SK-N-SH treated with all-trans-retinoic acid at 6 μM for 48 hours (cell line): ENCODE measurements around the gene FCER1A.
"Not testable (repeated sequence)": the region's sequence is repeated elsewhere in the genome, so short reads cannot be mapped to it uniquely, and the experiment has no call there.

Source experiments
- ATAC-seq: fragments of 200-7000 bp; cut with Tn5 transposase; 3 replicates; pipeline ENCODE4 v1.9.1; 2020; ENCODE audit warnings: mild to moderate bottlenecking, moderate library complexity
- BACH2 ChIP-seq: fragments of 250-450 bp; sonication (Bioruptor Pico); IDR thresholded peaks from 2 replicates; pipeline ENCODE4 v1.9.0; 2021; ENCODE audit warnings: mild to moderate bottlenecking, borderline replicate concordance
- CREB5 ChIP-seq: fragments of 250-450 bp; sonication (Bioruptor Pico); IDR thresholded peaks from 2 replicates; pipeline ENCODE4 v1.5.1; 2020; ENCODE audit warnings: low read depth, mild to moderate bottlenecking, moderate library complexity
- CSDC2 ChIP-seq: fragments of 250-450 bp; sonication (Bioruptor Pico); IDR thresholded peaks from 2 replicates; pipeline ENCODE4 v1.5.0; 2020; ENCODE audit warnings: mild to moderate bottlenecking, moderate library complexity
- ESRRG ChIP-seq: fragments of 250-450 bp; sonication (Bioruptor Pico); IDR thresholded peaks from 2 replicates; pipeline ENCODE4 v1.6.1; 2021; ENCODE audit warnings: mild to moderate bottlenecking
- ISL1 ChIP-seq: fragments of 250-450 bp; sonication (Bioruptor Pico); IDR thresholded peaks from 2 replicates; pipeline ENCODE4 v2.1.2; 2022; ENCODE audit warnings: mild to moderate bottlenecking, moderate library complexity
- PPARA ChIP-seq: fragments of 250-450 bp; sonication (Bioruptor Pico); IDR thresholded peaks from 2 replicates; pipeline ENCODE4 v1.5.0; 2020; ENCODE audit warnings: mild to moderate bottlenecking, borderline replicate concordance
- RARB ChIP-seq: fragments of 250-450 bp; sonication (Bioruptor Pico); IDR thresholded peaks from 2 replicates; pipeline ENCODE4 v1.8.0; 2021; ENCODE audit warnings: mild to moderate bottlenecking, moderate library complexity
- TCF4 ChIP-seq: fragments of 250-450 bp; sonication (Bioruptor Pico); IDR thresholded peaks from 2 replicates; pipeline ENCODE4 v1.8.0; 2021; ENCODE audit warnings: mild to moderate bottlenecking, moderate library complexity, borderline replicate concordance
- TOX ChIP-seq: fragments of 250-450 bp; sonication (Bioruptor Pico); IDR thresholded peaks from 2 replicates; pipeline ENCODE4 v1.8.0; 2021; ENCODE audit warnings: mild to moderate bottlenecking, moderate library complexity, borderline replicate concordance
- TSHZ2 ChIP-seq: fragments of 250-450 bp; sonication (Bioruptor Pico); IDR thresholded peaks from 2 replicates; pipeline ENCODE4 v1.5.0; 2020; ENCODE audit warnings: mild to moderate bottlenecking, moderate library complexity
- ZC3H10 ChIP-seq: fragments of 250-450 bp; sonication (Bioruptor Pico); IDR thresholded peaks from 2 replicates; pipeline ENCODE4 v1.5.1; 2021; ENCODE audit warnings: mild to moderate bottlenecking, moderate library complexity
- ZNF565 ChIP-seq: fragments of 450-650 bp; formaldehyde crosslinking; conservative IDR thresholded peaks from 2 replicates; pipeline ENCODE4 v1.5.0; 2020; ENCODE audit warnings: low read depth, mild to moderate bottlenecking, moderate library complexity
- ZNF70 ChIP-seq: fragments of 450-650 bp; formaldehyde crosslinking; IDR thresholded peaks from 2 replicates; pipeline ENCODE4 v1.5.0; 2020; ENCODE audit warnings: mild to moderate bottlenecking, moderate library complexity
- ZNF8 ChIP-seq: fragments of 450-650 bp; formaldehyde crosslinking; IDR thresholded peaks from 2 replicates; pipeline ENCODE4 v1.5.0; 2020; ENCODE audit warnings: mild to moderate bottlenecking, moderate library complexity
- TF ChIP-seq, protein P1 (sequence below): fragments of 250-450 bp; sonication (Bioruptor Pico); IDR thresholded peaks from 2 replicates; pipeline ENCODE4 v1.8.0; 2021; ENCODE audit warnings: low read depth, mild to moderate bottlenecking, moderate library complexity, borderline replicate concordance

FCER1A gene

GRCh38 chr1:159342761-159343425, 40.8 kb downstream of the FCER1A start:
- TF ChIP-seq ZNF565 (CRISPR knock-in tag) (no peak), BACH2 (CRISPR knock-in tag) (no peak), ZNF70 (no peak), PPARA (CRISPR knock-in tag) (no peak), TOX (no peak), ZNF8 (no peak)
- TF ChIP-seq, all 23 proteins: peak for 0
- no peak for ATAC-seq

DNA sequence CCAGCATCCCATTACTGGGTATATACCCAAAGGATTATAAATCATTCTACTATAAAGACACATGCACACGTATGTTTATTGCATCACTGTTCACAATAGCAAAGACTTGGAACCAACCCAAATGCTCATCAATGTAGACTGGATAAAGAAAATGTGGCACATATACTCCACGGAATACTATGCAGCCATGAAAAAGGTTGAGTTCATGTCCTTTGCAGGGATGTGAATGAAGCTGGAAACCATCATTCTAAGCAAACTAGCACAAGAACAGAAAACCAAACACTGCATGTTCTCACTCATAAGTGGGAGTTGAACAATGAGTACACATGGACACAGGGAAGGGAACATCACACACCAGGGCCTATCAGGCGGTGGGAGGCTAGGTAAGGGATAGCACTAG, 47.2 kb downstream of the FCER1A start:
- ATAC-seq, result not testable (repeated sequence)

DNA sequence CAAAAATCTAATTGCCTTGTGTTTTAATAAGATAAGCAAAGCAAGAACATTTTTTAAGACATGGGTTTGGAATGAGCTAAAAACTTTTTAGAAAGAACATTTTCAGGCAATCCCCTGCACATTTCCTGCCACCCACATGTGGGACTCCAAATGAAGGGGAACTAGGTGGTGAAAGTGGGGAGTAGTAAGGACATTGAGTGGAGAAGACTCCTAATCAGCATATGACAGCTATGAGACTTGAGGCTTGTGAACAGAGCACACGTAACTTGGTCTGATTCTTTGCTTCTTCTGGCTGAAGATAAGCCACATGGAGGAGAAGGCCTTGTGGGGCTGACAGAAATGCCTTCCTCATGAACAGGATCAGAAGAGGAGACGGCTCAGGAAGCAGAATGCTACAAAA, 50.3 kb downstream of the FCER1A start:
- TF ChIP-seq ISL1 (CRISPR knock-in tag) (no peak), ESRRG (CRISPR knock-in tag) (no peak), ZNF70 (no peak), PPARA (CRISPR knock-in tag) (no peak), ZC3H10 (CRISPR knock-in tag) (no peak), CREB5 (no peak), TCF4 (CRISPR knock-in tag) (no peak), CSDC2 (CRISPR knock-in tag) (no peak), TOX (no peak), BACH2 (CRISPR knock-in tag) (no peak), TSHZ2 (CRISPR knock-in tag) (no peak), RARB (no peak), ZNF8 (no peak)
- TF ChIP-seq, protein P1, sequence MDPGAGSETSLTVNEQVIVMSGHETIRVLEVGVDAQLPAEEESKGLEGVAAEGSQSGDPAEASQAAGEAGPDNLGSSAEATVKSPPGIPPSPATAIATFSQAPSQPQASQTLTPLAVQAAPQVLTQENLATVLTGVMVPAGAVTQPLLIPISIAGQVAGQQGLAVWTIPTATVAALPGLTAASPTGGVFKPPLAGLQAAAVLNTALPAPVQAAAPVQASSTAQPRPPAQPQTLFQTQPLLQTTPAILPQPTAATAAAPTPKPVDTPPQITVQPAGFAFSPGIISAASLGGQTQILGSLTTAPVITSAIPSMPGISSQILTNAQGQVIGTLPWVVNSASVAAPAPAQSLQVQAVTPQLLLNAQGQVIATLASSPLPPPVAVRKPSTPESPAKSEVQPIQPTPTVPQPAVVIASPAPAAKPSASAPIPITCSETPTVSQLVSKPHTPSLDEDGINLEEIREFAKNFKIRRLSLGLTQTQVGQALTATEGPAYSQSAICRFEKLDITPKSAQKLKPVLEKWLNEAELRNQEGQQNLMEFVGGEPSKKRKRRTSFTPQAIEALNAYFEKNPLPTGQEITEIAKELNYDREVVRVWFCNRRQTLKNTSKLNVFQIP, result no peak
- no peak for ATAC-seq
